ENCODE data around the gene ACVR1C. TPM values are rescaled to one million over a fixed set of nuclear protein-coding genes. Genes with fewer than 3 reads are reported as not detected.
"Not testable (repeated sequence)": the region's sequence is repeated elsewhere in the genome, so short reads cannot be mapped to it uniquely, and the experiment has no call there.

ACVR1C gene
- total RNA-seq, 4 donors from 2014 or later = 1.4 to 9.4 (median 5.4) TPM

DNA sequence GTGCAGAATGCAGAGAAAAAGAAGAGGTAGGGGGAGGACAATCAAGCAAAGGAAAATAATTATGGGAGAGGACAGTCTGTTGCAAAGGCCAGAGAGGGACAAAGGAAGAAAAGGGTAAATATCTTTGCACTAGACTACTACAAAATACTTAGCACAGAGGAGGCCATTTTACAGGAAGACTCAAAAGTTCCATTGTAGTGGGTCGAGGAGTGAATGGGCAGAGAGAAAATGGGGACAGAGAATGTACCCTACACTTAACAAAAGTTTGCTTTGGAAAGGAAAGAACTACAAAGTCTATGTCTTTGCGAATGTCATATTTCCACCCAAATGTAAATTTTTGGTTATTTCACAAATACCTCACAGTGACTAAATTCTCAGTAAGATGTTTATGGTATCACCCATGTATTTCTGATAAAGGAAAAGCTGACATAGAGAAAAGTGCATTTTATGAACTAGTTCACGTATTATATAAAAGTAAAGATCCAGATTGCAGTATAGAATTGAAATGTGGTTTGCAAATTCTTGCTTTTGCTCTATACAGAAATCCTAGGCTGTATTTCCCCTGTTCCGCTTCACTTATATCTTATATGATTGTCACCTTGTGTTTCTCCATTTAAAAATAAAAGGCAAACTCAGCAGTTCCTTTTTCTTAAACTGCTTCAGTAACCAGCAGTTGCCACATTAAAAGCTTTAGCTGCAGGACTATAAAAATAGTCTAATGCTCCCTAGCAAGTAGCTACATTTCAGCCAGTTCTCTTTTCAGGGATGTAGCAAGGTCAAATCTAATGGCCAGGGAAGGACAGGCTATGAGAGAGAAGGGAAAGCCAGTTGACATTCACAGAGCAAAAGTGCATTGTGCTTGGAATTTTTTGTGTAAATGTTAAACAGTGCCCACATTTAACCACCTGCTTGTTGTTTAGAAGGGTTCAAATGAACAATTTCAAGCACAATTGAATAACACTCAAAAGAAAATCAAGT is 105.1 kb downstream of the ACVR1C start:
- H3K36me3 ChIP-seq = no peaks in the 10 kb centered on the region
- 60 to 67% methylated on average over 4 of the region's 4 CpGs for WGBS, 2 donors
- H3K27ac ChIP-seq = no peak overlapping the region
- no peak overlapping the region for H3K4me3 ChIP-seq
- H3K9me3 ChIP-seq = no peaks in the 10 kb centered on the region
- TF ChIP-seq POLR2A (IDR thresholded peaks at IDR 0.05) (no peak), EP300 (IDR thresholded peaks at IDR 0.05) (no peak)
- TF ChIP-seq, protein P1, sequence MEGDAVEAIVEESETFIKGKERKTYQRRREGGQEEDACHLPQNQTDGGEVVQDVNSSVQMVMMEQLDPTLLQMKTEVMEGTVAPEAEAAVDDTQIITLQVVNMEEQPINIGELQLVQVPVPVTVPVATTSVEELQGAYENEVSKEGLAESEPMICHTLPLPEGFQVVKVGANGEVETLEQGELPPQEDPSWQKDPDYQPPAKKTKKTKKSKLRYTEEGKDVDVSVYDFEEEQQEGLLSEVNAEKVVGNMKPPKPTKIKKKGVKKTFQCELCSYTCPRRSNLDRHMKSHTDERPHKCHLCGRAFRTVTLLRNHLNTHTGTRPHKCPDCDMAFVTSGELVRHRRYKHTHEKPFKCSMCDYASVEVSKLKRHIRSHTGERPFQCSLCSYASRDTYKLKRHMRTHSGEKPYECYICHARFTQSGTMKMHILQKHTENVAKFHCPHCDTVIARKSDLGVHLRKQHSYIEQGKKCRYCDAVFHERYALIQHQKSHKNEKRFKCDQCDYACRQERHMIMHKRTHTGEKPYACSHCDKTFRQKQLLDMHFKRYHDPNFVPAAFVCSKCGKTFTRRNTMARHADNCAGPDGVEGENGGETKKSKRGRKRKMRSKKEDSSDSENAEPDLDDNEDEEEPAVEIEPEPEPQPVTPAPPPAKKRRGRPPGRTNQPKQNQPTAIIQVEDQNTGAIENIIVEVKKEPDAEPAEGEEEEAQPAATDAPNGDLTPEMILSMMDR (IDR thresholded peaks at IDR 0.05) = no peak
- DNase-seq (ENCODE audit: low spot score in 2 of 2) = no peak
- H3K4me1 ChIP-seq = no peaks in the 10 kb centered on the region
- no peaks in the 10 kb centered on the region for H3K27me3 ChIP-seq

DNA sequence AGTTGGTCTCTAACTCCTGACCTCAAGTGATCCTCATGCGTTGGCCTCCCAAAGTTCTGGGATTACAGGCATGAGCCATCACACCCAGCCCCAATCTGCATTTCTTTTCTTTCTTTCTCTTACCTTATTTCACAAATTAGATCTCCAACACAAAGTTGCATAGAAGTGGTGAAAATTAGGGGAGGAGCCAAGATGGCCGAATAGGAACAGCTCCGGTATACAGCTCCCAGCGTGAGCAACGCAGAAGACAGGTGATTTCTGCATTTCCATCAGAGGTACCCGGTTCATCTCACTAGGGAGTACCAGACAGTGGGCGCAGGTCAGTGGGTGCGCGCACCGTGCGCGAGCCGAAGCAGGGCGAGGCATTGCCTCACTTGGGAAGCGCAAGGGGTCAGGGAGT is 113.7 kb downstream of the ACVR1C start:
- not testable (repeated sequence) for DNase-seq (ENCODE audit: low spot score in 2 of 2); H3K36me3 ChIP-seq
- 95 to 96% methylated on average over 15 of the region's 15 CpGs for WGBS, 2 donors

DNA sequence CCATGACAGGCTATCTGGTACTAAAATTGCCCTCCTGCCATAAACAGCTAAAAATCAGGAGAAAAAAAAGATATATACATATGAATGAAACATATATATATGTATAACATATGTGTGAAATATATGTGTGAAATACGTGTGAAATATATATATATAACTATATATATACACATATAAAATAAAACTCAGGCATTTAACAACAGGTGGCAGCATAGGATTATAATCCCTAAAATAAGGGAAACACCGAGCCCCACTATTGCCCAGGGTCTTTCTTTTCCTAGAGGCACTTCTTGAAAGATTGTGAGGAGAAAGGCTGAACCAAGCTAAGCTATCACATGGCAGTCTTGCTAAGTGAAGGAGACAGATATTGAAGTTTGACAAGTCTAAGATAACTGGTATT is 118.9 kb downstream of the ACVR1C start:
- no peaks in the 10 kb centered on the region for H3K36me3 ChIP-seq
- WGBS, 2 donors = 45 to 53% methylated on average over 2 of the region's 2 CpGs
- no peaks in the 10 kb centered on the region for H3K4me1 ChIP-seq
- no peak overlapping the region for H3K4me3 ChIP-seq
- H3K27ac ChIP-seq = no peak overlapping the region
- TF ChIP-seq POLR2A (IDR thresholded peaks at IDR 0.05) (no peak), EP300 (IDR thresholded peaks at IDR 0.05) (no peak)
- TF ChIP-seq, protein P1 (IDR thresholded peaks at IDR 0.05) = no peak
- peaks cover 0 to 18% (median 1%) of the 10 kb centered on the region in 4 donors for H3K9me3 ChIP-seq
- no peaks in the 10 kb centered on the region for H3K27me3 ChIP-seq
- no peak for DNase-seq (ENCODE audit: low spot score in 2 of 2)

More for the DNA sequence above, 113.7 kb downstream of the ACVR1C start:
- H3K27me3 ChIP-seq, H3K4me1 ChIP-seq, H3K27ac ChIP-seq, H3K4me3 ChIP-seq, H3K9me3 ChIP-seq: not testable (repeated sequence)

DNA sequence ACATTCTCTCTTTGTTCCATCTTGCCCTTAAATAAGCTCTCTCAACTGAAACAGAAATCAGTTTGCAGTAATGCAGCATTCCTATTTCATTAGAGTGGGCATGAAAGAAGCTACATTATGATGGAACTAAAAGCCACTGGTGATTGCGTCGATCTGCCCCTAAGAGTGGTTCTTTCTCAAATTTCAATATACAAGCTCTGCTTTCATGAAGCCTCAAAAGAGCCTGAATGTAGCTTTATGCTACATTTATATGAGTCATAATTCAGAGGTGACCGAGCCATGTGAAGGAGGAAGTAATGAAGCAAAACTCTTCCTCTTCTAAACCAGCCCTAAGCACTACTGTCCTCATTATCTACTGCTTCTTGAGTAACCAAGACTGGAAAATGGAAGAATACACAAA is 120.0 kb downstream of the ACVR1C start:
- no peak overlapping the region for H3K4me3 ChIP-seq
- no peak for DNase-seq (ENCODE audit: low spot score in 2 of 2)
- 32 to 37% methylated on average over 3 of the region's 3 CpGs for WGBS, 2 donors
- TF ChIP-seq POLR2A (IDR thresholded peaks at IDR 0.05) = no peak
- TF ChIP-seq, protein P1 (IDR thresholded peaks at IDR 0.05) = no peak
- no peak for TF ChIP-seq EP300 (IDR thresholded peaks at IDR 0.05)
- H3K36me3 ChIP-seq = no peaks in the 10 kb centered on the region
- no peak overlapping the region for H3K27ac ChIP-seq
- H3K27me3 ChIP-seq = no peaks in the 10 kb centered on the region
- peaks cover 0 to 18% (median 1%) of the 10 kb centered on the region in 4 donors for H3K9me3 ChIP-seq
- H3K4me1 ChIP-seq = no peaks in the 10 kb centered on the region

DNA sequence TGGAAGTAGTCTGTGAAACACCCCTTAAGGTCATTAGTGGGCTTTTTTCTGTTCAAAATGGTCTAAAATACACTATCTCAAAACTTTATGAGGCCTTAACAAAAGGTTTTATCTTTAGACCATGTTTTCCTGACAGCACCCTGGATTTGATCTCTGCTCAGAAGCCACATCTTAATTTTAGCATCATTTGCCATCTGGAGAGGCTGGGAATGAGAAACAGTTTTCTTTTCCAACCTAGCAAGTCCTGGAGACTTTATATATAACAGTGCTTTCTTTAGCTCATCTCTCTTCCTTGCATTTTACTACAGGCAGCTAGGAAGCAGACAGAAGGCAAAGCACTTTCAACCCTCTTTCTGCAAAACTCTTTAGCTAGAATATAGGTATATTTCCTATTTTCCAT is 122.1 kb downstream of the ACVR1C start:
- no peak for TF ChIP-seq POLR2A (IDR thresholded peaks at IDR 0.05)
- TF ChIP-seq EP300 (IDR thresholded peaks at IDR 0.05) = no peak
- TF ChIP-seq, protein P1 (IDR thresholded peaks at IDR 0.05) = no peak

More for the DNA sequence above, 122.1 kb downstream of the ACVR1C start:
- Histone ChIP-seq H3K4me1 (no peaks in the 10 kb centered on the region), H3K27ac (no peak overlapping the region), H3K27me3 (no peaks in the 10 kb centered on the region), H3K9me3 (peaks cover 0 to 18% (median 1%) of the 10 kb centered on the region in 4 donors), H3K36me3 (no peaks in the 10 kb centered on the region), H3K4me3 (no peak overlapping the region)
- DNase-seq (ENCODE audit: low spot score in 2 of 2) = no peak
